Keratinocyte (primary cell): ENCODE results near the gene CXADR.

Experiments
- EZH2 ChIP-seq: IDR thresholded peaks from one replicate; pipeline ENCODE4 v1.6.1; 2012; ENCODE audit warnings: inconsistent platforms, mild to moderate bottlenecking, low read length, moderate library complexity
- TF ChIP-seq, protein P1 (sequence below), 3 experiments: IDR thresholded peaks in 1 of 3; conservative IDR thresholded peaks in 1 of 3; optimal IDR thresholded peaks in 1 of 3; 2 replicates in 2 of 3; 3 replicates in 1 of 3; pipeline versions ENCODE3 to v1.5.1; 2011; ENCODE audit warnings: low read length in 3 of 3, mild to moderate bottlenecking in 3 of 3, moderate library complexity in 2 of 3, control low read depth in 1 of 3, inconsistent platforms in 1 of 3; ENCODE audit not compliant: insufficient read depth in 2 of 3; ENCODE audit errors: extremely low read depth in 1 of 3

DNA sequence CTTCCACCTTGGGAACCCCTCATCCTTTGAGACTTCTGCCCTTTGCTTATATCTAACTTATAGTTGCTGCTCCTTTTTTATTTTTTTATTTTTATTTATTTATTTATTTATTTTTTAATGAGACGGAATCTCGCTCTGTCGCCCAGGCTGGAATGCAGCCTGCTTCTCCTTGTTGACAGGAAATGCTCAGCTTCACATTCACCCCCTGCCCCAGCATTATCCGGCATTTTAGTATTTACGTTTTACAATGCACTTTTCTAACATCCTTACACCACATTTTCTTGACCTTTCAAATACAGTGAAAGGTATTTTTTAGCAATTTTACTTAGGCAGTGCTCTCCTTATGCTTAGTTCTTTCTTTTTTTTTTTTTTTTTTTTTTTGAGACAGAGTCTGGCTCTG lies 14.9 kb downstream of the CXADR start:
- TF ChIP-seq, protein P1, sequence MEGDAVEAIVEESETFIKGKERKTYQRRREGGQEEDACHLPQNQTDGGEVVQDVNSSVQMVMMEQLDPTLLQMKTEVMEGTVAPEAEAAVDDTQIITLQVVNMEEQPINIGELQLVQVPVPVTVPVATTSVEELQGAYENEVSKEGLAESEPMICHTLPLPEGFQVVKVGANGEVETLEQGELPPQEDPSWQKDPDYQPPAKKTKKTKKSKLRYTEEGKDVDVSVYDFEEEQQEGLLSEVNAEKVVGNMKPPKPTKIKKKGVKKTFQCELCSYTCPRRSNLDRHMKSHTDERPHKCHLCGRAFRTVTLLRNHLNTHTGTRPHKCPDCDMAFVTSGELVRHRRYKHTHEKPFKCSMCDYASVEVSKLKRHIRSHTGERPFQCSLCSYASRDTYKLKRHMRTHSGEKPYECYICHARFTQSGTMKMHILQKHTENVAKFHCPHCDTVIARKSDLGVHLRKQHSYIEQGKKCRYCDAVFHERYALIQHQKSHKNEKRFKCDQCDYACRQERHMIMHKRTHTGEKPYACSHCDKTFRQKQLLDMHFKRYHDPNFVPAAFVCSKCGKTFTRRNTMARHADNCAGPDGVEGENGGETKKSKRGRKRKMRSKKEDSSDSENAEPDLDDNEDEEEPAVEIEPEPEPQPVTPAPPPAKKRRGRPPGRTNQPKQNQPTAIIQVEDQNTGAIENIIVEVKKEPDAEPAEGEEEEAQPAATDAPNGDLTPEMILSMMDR (optimal IDR thresholded peaks at IDR 0.05 in 1 of 3, IDR thresholded peaks at IDR 0.05 in 1 of 3, conservative IDR thresholded peaks at IDR 0.05 in 1 of 3; ENCODE audit: extremely low read depth in 1 of 3, insufficient read depth in 2 of 3, low read length in 3 of 3): no peak
- TF ChIP-seq EZH2: no peak
